Activated CD8-positive, alpha-beta memory T cell treated with anti-CD3 and anti-CD28 coated beads, Interleukin-2, amount 50 U/mL, for 24 hours (primary cell): ENCODE measurements around the gene GPATCH4.

Source experiments
- DNase-seq: peaks from one replicate; pipeline ENCODE4 v3.0.0-alpha.2; 2020; ENCODE audit errors: extremely low read depth

GPATCH4 gene

GRCh38 chr1:156549390-156549789 lies 51.9 kb downstream of the GPATCH4 start:
- DNase-seq = no peak

GRCh38 chr1:156547982-156548381 lies 53.3 kb downstream of the GPATCH4 start:
- DNase-seq = no peak

- no peak for DNase-seq
Measured at GRCh38 chr1:156547434-156547833, 53.8 kb downstream of the GPATCH4 start.

GRCh38 chr1:156546267-156546666 lies 55.0 kb downstream of the GPATCH4 start:
- DNase-seq = no peak

GRCh38 chr1:156544592-156545102 lies 56.6 kb downstream of the GPATCH4 start:
- DNase-seq = no peak
